Measurements from ENCODE around the gene ANP32E. TPM values are rescaled to one million over a fixed set of nuclear protein-coding genes. Genes with fewer than 3 reads are reported as not detected.

Gene ANP32E
- 105 and 118 TPM in 2 replicates for total RNA-seq (2014; rRNA removed; shearing (Covaris generic))

- DNase-seq (ENCODE audit: low read depth), result peak; percentile 99
Measured at GRCh38 chr1:150235852-150236613, at the start of gene ANP32E. Gene ANP32E, minus strand, starts transcription at chr1:150236112. Its CDS starts 326 bp downstream, at chr1:150235786.

DNA sequence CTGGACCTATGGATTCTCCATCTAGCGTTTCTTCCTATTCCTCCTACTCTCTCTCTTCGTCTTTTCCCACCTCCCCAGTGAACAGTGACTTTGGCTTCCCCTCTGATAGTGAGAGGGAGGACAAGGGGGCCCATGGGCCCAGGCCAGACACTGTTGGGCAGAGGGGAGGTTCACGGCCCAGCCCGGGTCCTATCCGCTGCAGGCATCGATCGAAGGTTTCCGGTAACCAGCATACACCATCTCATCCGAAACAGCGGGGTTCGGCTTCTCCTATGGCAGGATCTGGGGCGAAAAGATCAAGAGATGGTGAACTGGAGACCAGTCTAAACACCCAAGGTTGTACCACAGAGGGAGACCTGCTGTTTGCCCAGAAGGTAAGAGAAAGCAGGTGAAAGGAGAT is 47.3 kb upstream of the ANP32E start:
- DNase-seq (ENCODE audit: low read depth), result no peak

DNA sequence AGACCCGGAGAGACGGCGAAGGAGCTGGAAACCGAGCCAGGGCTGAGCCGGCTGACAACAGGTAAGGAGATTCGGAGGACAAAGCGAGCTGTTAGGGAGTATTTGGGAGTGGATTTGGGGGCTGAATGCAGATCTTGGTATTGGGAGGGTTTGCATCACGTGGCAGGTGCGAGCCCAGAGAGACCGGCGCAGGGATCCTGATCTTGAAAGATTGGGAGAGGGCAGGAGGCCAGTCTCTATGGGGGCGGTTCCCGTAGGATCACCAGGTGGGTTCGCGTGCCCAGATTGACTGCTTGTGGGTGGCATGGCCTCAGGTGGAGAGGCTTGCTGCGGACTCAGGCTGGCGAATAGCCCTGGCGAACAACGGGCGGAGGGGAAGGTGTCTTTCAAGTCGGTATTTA is 46.6 kb upstream of the ANP32E start:
- DNase-seq (ENCODE audit: low read depth), result no peak

DNA sequence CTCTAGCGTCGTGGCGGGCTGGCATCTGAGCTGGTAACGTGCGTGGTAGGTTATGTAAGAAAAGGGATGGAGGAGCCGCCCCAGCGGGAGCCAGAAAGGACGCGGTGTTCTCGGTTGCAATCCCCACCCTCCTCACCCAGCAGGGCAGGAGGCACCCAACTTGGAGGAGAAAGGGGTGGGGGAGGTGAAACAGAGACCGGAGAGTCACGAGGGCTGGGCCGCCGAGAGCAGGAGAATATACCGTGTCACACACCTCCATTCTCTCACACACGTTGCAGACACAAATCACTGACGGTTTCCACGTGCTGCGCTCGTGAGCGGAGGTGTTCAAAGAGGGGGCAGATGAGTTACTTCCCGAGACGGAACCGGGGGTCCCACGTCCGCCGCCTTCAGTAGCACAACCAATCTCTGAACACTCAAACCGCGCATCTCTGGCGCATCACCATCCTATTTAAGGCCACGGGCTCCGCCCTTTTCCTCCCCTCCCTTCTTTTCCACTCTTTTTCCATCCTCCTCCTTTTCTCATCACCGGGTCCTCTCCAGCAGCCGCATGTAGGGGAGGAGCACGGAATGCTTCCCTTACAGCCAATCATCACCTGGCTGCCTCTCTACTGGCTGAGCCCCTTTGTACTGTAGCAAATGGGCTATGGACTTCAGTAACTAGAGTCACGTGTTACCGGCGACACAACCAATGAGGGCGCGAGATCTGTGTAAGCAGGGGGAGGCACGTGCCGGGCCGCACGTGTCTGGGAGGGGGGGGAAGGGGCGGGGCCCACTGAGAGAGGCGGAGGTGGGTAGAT is 46.0 kb upstream of the ANP32E start, which contains the start of gene CIART:
CIART (plus strand) TSS at position 797 of the 800 bp plus-strand sequence. CDS start 714 bp downstream, outside the sequence.
- DNase-seq (ENCODE audit: low read depth), result peak; percentile 81

DNA sequence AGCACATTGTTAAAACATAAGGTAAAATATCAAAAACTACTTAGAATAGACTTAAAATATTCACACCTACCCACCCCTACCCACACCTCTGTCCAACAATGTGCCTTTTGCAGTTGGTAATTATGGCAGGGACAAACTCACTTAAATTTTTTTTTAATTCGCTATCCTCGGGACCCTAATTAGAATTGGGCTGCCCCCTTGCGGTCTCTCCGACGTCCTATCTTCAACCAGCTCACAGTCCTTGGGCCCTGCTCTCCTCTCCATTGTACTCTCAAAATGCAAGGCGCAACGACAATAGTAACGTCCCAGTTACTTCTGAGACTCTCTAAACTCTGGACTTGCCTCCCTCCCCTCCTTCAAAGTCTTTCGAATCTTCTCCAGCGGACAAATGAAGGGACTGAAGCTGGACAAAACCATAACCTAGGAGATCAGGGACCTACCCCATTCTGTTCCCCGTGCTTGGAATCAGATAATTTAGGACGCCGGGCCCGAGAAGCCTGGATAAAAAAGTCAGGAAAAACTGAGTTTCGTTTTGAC is 45.4 kb upstream of the ANP32E start:
- DNase-seq (ENCODE audit: low read depth), result peak; percentile 75

DNA sequence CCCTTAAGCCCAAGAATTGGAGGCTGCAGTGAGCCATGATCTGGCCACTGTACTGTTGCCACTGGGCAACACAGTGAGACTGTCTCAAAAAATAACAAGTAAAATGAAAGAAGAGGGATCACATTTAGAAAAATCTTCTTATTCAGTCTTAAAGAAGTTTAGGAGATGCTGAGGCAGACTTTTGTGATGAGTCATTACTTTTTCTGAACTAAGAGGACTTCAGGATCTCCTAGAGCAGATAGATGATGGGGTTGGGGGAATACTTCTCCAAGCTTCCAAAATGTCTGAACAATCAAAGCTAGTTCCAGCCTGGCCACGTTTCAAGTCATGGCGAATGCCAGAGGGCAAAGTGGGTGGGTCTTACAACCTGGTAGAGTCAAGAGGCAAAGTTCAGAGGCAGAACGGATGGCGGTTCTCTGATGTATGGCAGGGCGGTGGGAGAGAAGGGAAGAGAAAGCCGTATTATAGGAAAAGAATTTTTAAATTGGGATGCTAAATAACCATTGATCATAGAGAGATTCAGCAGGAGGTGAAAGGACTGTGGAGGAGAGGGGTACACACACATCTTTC is 44.3 kb upstream of the ANP32E start:
- no peak for DNase-seq (ENCODE audit: low read depth)

DNA sequence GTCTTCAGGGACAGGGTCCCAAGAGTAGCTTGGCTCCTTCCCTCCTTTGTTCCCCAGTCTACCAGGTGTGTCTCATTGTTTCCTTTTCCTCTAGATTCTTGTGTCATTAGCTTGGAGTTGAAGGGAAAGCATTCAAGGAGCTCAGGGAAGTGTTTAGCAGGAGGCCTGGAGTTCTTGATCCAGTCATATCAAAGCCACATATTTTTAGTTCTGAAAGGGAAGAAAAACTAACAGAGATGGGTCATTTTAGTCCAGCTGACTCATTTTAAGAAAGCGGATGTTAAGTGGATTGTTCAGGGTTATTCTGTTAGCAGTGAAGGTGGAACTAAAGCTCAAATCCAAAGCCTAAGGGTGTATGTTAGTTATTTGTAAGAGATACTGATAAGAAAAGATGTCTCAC is 37.4 kb upstream of the ANP32E start:
- DNase-seq (ENCODE audit: low read depth), result no peak

DNA sequence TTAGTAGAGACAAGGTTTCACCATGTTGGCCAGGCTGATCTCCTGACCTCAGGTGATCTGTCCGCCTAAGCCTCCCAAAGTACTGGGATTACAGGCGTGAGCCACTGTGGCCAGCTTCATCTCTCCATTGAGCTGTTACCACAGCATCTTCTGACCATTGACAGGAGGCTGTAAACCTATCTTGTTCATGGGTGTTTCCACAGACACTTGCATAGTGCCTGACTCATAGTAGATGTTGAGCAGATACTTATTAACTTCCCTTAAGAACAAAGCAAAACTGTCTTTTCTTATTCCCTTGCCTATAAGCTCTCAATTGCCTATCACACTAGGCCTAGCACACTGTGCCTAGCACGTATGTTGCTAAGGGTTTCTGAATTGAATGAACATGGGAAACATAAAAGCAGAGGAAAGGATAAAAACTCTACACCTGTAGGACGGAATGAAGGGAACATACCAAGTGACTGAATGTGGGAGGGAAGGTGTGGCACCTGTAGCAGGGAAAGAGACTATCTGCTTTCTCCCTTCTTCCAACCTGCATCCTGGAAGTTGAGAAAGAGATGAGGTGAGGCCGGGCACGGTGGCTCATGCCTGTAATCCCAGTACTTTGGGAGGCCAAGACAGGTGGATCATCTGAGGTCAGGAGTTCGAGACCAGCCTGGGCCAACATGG is 35.5 kb upstream of the ANP32E start:
- no peak for DNase-seq (ENCODE audit: low read depth)

- no peak for DNase-seq (ENCODE audit: low read depth)
Measured at GRCh38 chr1:150269451-150269850, 33.5 kb upstream of the ANP32E start.

DNA sequence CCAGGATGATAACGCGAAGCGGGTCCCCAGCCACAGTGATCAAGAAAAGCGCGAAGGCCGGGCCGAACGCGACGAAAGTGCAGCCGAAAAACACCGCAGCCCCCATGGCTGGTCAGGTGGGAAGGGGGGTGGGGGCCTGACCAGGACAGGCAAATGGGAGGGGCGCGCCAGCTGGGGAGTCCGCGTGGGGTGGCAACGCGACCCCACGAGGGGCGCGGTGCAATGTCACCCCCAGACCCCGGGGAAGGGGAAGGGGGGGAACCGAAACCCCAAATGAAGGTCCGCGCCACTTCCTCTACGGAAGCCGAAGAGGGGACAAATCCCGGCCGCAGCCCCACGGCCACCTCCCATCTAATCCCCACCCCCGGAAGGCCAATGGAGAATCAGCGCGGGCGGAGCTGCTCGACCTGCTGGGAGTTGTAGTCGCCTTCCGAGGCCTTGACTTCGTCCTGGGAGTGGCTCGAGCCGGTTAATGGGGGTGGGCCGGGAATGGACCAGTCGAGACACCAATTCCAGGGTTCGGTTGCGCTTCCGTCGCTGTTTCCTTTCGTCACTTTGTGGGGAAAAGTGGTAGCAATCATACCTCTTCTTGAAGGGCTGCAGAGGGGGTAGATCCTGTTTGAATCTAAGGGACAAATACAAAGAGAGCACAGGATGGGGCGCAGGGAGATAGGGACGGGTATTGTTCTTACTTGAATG is 32.9 kb upstream of the ANP32E start, which contains the start of gene APH1A:
APH1A (minus strand) TSS at position 312 of the 699 bp plus-strand sequence; CDS start at position 106, 206 bp downstream.
- DNase-seq (ENCODE audit: low read depth), result peak; percentile 98

- peak; percentile 29 for DNase-seq (ENCODE audit: low read depth)
Measured at GRCh38 chr1:150268340-150268704, 32.4 kb upstream of the ANP32E start.

DNA sequence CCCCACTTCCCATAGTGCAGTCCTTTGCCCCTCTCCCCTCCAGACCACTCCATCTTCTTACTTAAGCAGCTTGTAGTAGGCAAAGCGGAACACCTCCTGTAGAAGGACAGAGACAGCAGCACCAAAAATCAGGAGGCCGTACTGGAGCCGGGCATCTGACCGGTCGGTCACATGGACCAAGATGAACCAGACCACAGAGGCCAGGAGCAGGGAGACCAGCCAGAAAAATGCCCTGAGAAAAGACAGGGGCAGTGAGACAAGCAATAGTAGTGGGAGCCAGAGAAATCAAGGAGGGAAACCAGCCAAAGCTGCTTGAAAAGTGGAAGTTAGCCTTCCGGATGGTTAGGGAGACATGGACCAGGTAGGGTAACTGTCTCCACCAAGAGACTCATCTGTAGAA is 32.0 kb upstream of the ANP32E start:
- DNase-seq (ENCODE audit: low read depth), result no peak

DNA sequence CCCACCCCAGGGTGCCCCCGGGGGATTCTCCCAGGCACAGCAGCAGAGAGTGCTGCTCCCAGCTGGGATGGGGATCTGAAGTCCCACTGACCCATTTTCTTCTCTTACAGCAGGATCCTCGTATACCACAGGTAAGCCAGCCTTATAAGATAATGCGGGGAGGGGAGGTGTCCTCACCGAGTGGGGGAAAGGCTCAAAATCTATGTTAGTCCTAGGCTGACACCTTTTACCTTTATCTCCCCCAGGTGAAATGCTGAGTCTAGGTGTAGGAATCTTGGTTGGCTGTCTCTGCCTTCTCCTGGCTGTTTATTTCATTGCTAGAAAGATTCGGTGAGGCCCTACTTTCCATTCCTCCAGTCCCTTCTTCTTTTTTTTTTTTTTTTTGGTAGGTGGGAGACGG is 27.6 kb upstream of the ANP32E start:
- no peak for DNase-seq (ENCODE audit: low read depth)

GRCh38 chr1:150262388-150263320 is 26.7 kb upstream of the ANP32E start:
- no peak for DNase-seq (ENCODE audit: low read depth)

- DNase-seq (ENCODE audit: low read depth), result no peak
Measured at GRCh38 chr1:150261367-150261766, 25.5 kb upstream of the ANP32E start.

GRCh38 chr1:150259758-150260669 is 24.1 kb upstream of the ANP32E start:
- peak; percentile 23 for DNase-seq (ENCODE audit: low read depth)

DNA sequence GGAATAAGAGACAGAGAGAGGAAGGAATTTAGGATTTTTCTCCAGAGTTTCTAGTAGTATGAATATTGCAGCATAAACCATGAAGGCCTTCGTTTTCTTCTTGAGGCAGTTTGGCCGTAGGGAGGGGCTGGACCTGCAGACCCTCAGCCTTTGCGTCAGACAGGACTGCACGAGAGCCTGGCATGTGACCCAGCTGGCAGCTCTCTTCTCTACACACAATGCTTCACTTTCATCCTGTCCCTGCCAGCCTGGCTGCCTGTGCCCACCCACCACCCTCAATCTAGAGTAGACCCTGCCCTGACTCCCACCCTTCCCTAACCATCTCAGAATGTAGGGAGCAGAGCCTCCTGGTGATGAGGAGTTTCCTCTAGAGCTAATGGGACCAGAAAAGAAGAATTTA is 23.3 kb upstream of the ANP32E start:
- DNase-seq (ENCODE audit: low read depth), result no peak

Data from Daoy (cell line).